ENCODE measurements around the gene GALNT10.

GRCh38 chr5:154230526-154230925 lies 40.0 kb downstream of the GALNT10 start:
- TF ChIP-seq CTCF (IDR thresholded peaks at IDR 0.05; ENCODE audit: poor library complexity) (no peak), EZH2 (IDR thresholded peaks at IDR 0.05; ENCODE audit: borderline replicate concordance) (no peak), EZH2phosphoT487 (IDR thresholded peaks at IDR 0.05; ENCODE audit: low read depth, severe bottlenecking, unreplicated experiment) (no peak)
